HepG2 (cell line): ENCODE measurements around the gene APOA1. TPM values are rescaled to one million over a fixed set of nuclear protein-coding genes. Genes with fewer than 3 reads are reported as not detected.
A peak's percentile ranks its signal among the peaks of the same experiment; 100 is the strongest.

Experiments used
- E2F1 ChIP-seq: sonication (generic); formaldehyde crosslinking; IDR thresholded peaks from 2 replicates; pipeline ENCODE4 v1.5.0; 2020; ENCODE audit warnings: missing genetic modification reagents
- KDM2A ChIP-seq: sonication (generic); formaldehyde crosslinking; IDR thresholded peaks from 2 replicates; pipeline ENCODE4 v1.4.0; 2020; ENCODE audit warnings: low read depth, missing genetic modification reagents, borderline replicate concordance
- MYC ChIP-seq: sonication (generic); formaldehyde crosslinking; IDR thresholded peaks from 2 replicates; pipeline ENCODE4 v1.9.0; 2021; ENCODE audit warnings: missing genetic modification reagents, borderline replicate concordance
- PREB ChIP-seq: sonication (generic); formaldehyde crosslinking; IDR thresholded peaks from 2 replicates; pipeline ENCODE4 v1.4.0; 2020; ENCODE audit warnings: missing genetic modification reagents
- PRMT3 ChIP-seq: sonication (generic); formaldehyde crosslinking; IDR thresholded peaks from 2 replicates; pipeline ENCODE4 v1.8.1; 2022; ENCODE audit warnings: low read depth, mild to moderate bottlenecking, moderate library complexity, missing genetic modification reagents, borderline replicate concordance
- TRIM22 ChIP-seq: fragments of 450-650 bp; IDR thresholded peaks from 2 replicates; pipeline ENCODE4 v1.6.1; 2017
- UBTF ChIP-seq: sonication (generic); formaldehyde crosslinking; IDR thresholded peaks from 2 replicates; pipeline ENCODE4 v1.4.0; 2020; ENCODE audit warnings: mild to moderate bottlenecking, missing genetic modification reagents
- ZBTB44 ChIP-seq: sonication (generic); formaldehyde crosslinking; IDR thresholded peaks from 2 replicates; pipeline ENCODE4 v1.4.0; 2020; ENCODE audit warnings: missing genetic modification reagents
- ZBTB8A ChIP-seq: sonication (generic); formaldehyde crosslinking; IDR thresholded peaks from 2 replicates; pipeline ENCODE4 v1.4.0; 2020; ENCODE audit warnings: mild to moderate bottlenecking, low read depth, missing genetic modification reagents, borderline replicate concordance
- ZC3H4 ChIP-seq: sonication (generic); formaldehyde crosslinking; IDR thresholded peaks from 2 replicates; pipeline ENCODE4 v1.4.0; 2020; ENCODE audit warnings: missing genetic modification reagents, borderline replicate concordance
- ZNF143 ChIP-seq: sonication (generic); formaldehyde crosslinking; IDR thresholded peaks from 2 replicates; pipeline ENCODE4 v1.4.0; 2020; ENCODE audit warnings: missing genetic modification reagents
- ZNF207 ChIP-seq: fragments of 450-650 bp; IDR thresholded peaks from 2 replicates; pipeline ENCODE4 v1.6.1; 2016; ENCODE audit warnings: antibody characterized with exemption, borderline replicate concordance
- ZNF574 ChIP-seq: sonication (generic); formaldehyde crosslinking; IDR thresholded peaks from 2 replicates; pipeline ENCODE4 v1.4.0; 2020; ENCODE audit warnings: missing genetic modification reagents
- ZNF768 ChIP-seq: sonication (generic); formaldehyde crosslinking; IDR thresholded peaks from 2 replicates; pipeline ENCODE4 v1.4.0; 2020; ENCODE audit warnings: missing genetic modification reagents
- ZSCAN21 ChIP-seq: sonication (generic); formaldehyde crosslinking; IDR thresholded peaks from 2 replicates; pipeline ENCODE4 v1.8.0; 2022; ENCODE audit warnings: mild to moderate bottlenecking, missing genetic modification reagents, moderate library complexity, borderline replicate concordance
- ZSCAN25 ChIP-seq: sonication (generic); formaldehyde crosslinking; IDR thresholded peaks from 2 replicates; pipeline ENCODE4 v1.8.0; 2022; ENCODE audit warnings: mild to moderate bottlenecking, missing genetic modification reagents
- polyA plus RNA-seq, 8 experiments: library from polyadenylated mRNA; depleted of rRNA in 3 of 8; stranded (reverse) in 7 of 8; unstranded in 1 of 8; fragments of >200 nt; fragmentation: Illumina TruSeq in 4 of 8; extraction: Trizol in 4 of 8; gene quantifications; 2 replicates each; pipeline versions ENCODE4 v1.2.1 to v1.2.3, GENCODE V29; 2011 to 2016; ENCODE audit warnings: low read depth in 4 of 8, missing spikeins in 1 of 8, mixed read lengths in 1 of 8; ENCODE audit not compliant: insufficient read depth in 1 of 8
- total RNA-seq, 5 experiments: library from RNA; depleted of rRNA; stranded (reverse); fragments of >200 nt; fragmentation: Illumina TruSeq; extraction: Trizol; gene quantifications; 2 replicates each; pipeline ENCODE4 v1.2.3, GENCODE V29; 2016; ENCODE audit warnings: low read depth in 1 of 5

The APOA1 gene
- total and polyA plus RNA-seq, 2 of the 13 experiments (the other 11 are each of a cell fraction or from before 2014, with no cell fraction given): 1,973 to 5,485 TPM

GRCh38 chr11:116840746-116841296, 3.4 kb upstream of the APOA1 start (continued):
- no peak for TF ChIP-seq ZBTB44 (CRISPR knock-in tag)
- TF ChIP-seq UBTF: peak; percentile 44
- TF ChIP-seq PREB: no peak
- TF ChIP-seq ZNF574: no peak
- TF ChIP-seq ZSCAN21 (CRISPR knock-in tag): no peak
- TF ChIP-seq ZC3H4 (CRISPR knock-in tag): no peak
- TF ChIP-seq TRIM22: no peak
- no peak; the same call in 1 of the 2 replicates for TF ChIP-seq ZSCAN25 (CRISPR knock-in tag)
- TF ChIP-seq KDM2A (CRISPR knock-in tag): no peak
- TF ChIP-seq ZBTB8A (CRISPR knock-in tag): no peak
- TF ChIP-seq ZNF207: no peak
- no peak for TF ChIP-seq PRMT3 (CRISPR knock-in tag)
- TF ChIP-seq ZNF768 (CRISPR knock-in tag): no peak; the same call in 1 of the 2 replicates
- TF ChIP-seq E2F1 (CRISPR knock-in tag): no peak
- no peak for TF ChIP-seq ZNF143 (CRISPR knock-in tag)
- TF ChIP-seq MYC (CRISPR knock-in tag): peak; percentile 57; the same call in 1 of the 2 replicates
